ENCODE results near the gene LRIT2. TPM values are rescaled to one million over a fixed set of nuclear protein-coding genes. Genes with fewer than 3 reads are reported as not detected.

The LRIT2 gene
- total RNA-seq (2021) (not detected in 2 replicates), Bru-seq, nascent RNA (not detected), BruChase-seq, experiment 1, labeled RNA remaining after a 2-hour chase (not detected), BruChase-seq, experiment 2, labeled RNA remaining after a 6-hour chase (not detected)
- long read RNA-seq: 0 reads

GRCh38 chr10:84225427-84226173, at the start of gene LRIT2:
LRIT2 (minus strand) TSS chr10:84225544; CDS start chr10:84225520, 24 bp downstream.
- Histone ChIP-seq H3K9me3 (ENCODE audit: insufficient read depth, low read depth) (no peaks in the 10 kb centered on the region), H4K20me1 (ENCODE audit: insufficient read depth) (no peaks in the 10 kb centered on the region; the same call in 1 of the 2 replicates), H2AFZ (no peak within 1 kb of the TSS), H3K79me2 (ENCODE audit: low read depth) (no peaks in the 10 kb centered on the region), H3K4me1 (replicated peaks; ENCODE audit: insufficient read depth) (no peaks in the 10 kb centered on the region), H3F3A (ENCODE audit: insufficient read depth, low read depth) (no peaks in the 10 kb centered on the region), H3K9me2 (ENCODE audit: insufficient read depth) (no peaks in the 10 kb centered on the region), H3K36me3 (ENCODE audit: low read depth) (no peaks in the 10 kb centered on the region), H3K27ac (no peak within 1 kb of the TSS), H3K4me3 (no peak within 1 kb of the TSS), H3K4me2 (no peak within 1 kb of the TSS), H3K27me3 (ENCODE audit: insufficient read depth, low read depth) (peaks cover 66% of the 10 kb centered on the region)
- ChIA-PET CTCF (no interaction called here), POLR2A (ENCODE audit: unreplicated experiment) (no interaction called here)
- no peak for DNase-seq
- intact Hi-C loops (cut with micrococcal nuclease; ENCODE audit: unreplicated experiment): no loop called here
- BruUV-seq (replicated peaks): no TSS peak
- TF ChIP-seq EZH2 (IDR thresholded peaks at IDR 0.05; ENCODE audit: low read depth): no peak
- TF ChIP-seq, protein P1, sequence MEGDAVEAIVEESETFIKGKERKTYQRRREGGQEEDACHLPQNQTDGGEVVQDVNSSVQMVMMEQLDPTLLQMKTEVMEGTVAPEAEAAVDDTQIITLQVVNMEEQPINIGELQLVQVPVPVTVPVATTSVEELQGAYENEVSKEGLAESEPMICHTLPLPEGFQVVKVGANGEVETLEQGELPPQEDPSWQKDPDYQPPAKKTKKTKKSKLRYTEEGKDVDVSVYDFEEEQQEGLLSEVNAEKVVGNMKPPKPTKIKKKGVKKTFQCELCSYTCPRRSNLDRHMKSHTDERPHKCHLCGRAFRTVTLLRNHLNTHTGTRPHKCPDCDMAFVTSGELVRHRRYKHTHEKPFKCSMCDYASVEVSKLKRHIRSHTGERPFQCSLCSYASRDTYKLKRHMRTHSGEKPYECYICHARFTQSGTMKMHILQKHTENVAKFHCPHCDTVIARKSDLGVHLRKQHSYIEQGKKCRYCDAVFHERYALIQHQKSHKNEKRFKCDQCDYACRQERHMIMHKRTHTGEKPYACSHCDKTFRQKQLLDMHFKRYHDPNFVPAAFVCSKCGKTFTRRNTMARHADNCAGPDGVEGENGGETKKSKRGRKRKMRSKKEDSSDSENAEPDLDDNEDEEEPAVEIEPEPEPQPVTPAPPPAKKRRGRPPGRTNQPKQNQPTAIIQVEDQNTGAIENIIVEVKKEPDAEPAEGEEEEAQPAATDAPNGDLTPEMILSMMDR (conservative IDR thresholded peaks at IDR 0.05): no peak

DNA sequence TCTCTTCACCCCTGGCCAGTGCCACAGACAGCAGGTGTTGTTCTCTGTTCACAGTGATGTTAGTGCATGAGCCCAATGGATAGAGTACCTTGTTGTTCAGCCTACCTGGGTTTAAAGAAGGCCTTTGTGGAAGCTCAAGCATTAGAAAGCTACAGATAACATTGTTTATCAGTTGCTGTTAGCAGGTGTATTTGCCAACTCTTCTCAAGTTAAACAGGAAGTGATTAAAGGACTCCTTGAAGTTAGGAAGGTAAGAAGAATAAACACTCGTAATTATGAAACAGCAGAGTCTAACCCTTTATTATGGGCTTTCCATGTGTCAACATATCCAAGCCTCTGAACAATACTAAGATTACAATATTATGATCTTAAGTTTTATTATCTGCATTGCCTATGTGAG, 45.4 kb upstream of the LRIT2 start:
- POLR2A ChIA-PET (ENCODE audit: unreplicated experiment): no interaction called here
- H3K27ac ChIP-seq: peak overlapping the region; percentile 64; the same call in 1 of the 2 replicates
- H3K4me1 ChIP-seq (replicated peaks; ENCODE audit: insufficient read depth): peaks cover 20% of the 10 kb centered on the region
- CTCF ChIA-PET: no interaction called here
- H3K27me3 ChIP-seq (ENCODE audit: insufficient read depth, low read depth): no peaks in the 10 kb centered on the region
- H3K79me2 ChIP-seq (ENCODE audit: low read depth): no peaks in the 10 kb centered on the region
- no peak overlapping the region for H3K4me3 ChIP-seq
- no peak overlapping the region for H2AFZ ChIP-seq
- H4K20me1 ChIP-seq (ENCODE audit: insufficient read depth): no peaks in the 10 kb centered on the region
- H3K4me2 ChIP-seq: no peak overlapping the region
- BruUV-seq (replicated peaks): no TSS peak
- H3K9me3 ChIP-seq (ENCODE audit: insufficient read depth, low read depth): no peaks in the 10 kb centered on the region
- peaks cover 19% of the 10 kb centered on the region for H3F3A ChIP-seq (ENCODE audit: insufficient read depth, low read depth)
- TF ChIP-seq EZH2 (IDR thresholded peaks at IDR 0.05; ENCODE audit: low read depth): no peak
- TF ChIP-seq, protein P1 (conservative IDR thresholded peaks at IDR 0.05): no peak
- DNase-seq: no peak
- H3K9me2 ChIP-seq (ENCODE audit: insufficient read depth): no peaks in the 10 kb centered on the region
- H3K36me3 ChIP-seq (ENCODE audit: low read depth): no peaks in the 10 kb centered on the region
- intact Hi-C loops (cut with micrococcal nuclease; ENCODE audit: unreplicated experiment): loop anchor here (1.0 kb wide), 2 partner anchors 66 to 224 kb away; no protein-coding TSS in a partner anchor

- Histone ChIP-seq H2AFZ (no peak overlapping the region), H4K20me1 (ENCODE audit: insufficient read depth) (no peaks in the 10 kb centered on the region), H3K9me2 (ENCODE audit: insufficient read depth) (no peaks in the 10 kb centered on the region), H3K27ac (peak overlapping the region; percentile 64), H3K4me3 (no peak overlapping the region), H3K79me2 (ENCODE audit: low read depth) (no peaks in the 10 kb centered on the region), H3K9me3 (ENCODE audit: insufficient read depth, low read depth) (no peaks in the 10 kb centered on the region), H3K36me3 (ENCODE audit: low read depth) (no peaks in the 10 kb centered on the region), H3K4me2 (peak overlapping the region; percentile 11; the same call in 1 of the 2 replicates), H3F3A (ENCODE audit: insufficient read depth, low read depth) (peaks cover 19% of the 10 kb centered on the region), H3K27me3 (ENCODE audit: insufficient read depth, low read depth) (no peaks in the 10 kb centered on the region), H3K4me1 (replicated peaks; ENCODE audit: insufficient read depth) (peaks cover 20% of the 10 kb centered on the region)
- DNase-seq: peak; percentile 36 to 80
- POLR2A ChIA-PET (ENCODE audit: unreplicated experiment): no interaction called here
- no TSS peak for BruUV-seq (replicated peaks)
- intact Hi-C loops (cut with micrococcal nuclease; ENCODE audit: unreplicated experiment): loop anchor here (1.0 kb wide), 2 partner anchors 67 to 225 kb away; no protein-coding TSS in a partner anchor
- CTCF ChIA-PET: no interaction called here
- no peak for TF ChIP-seq EZH2 (IDR thresholded peaks at IDR 0.05; ENCODE audit: low read depth)
- TF ChIP-seq, protein P1 (conservative IDR thresholded peaks at IDR 0.05): no peak
Observed at GRCh38 chr10:84269773-84270172, 44.4 kb upstream of the LRIT2 start.

All from PC-9 (cell line).